ENCODE data around the gene NCOA7. TPM values are rescaled to one million over a fixed set of nuclear protein-coding genes. Genes with fewer than 3 reads are reported as not detected.

NCOA7 gene
- total RNA-seq, 2 donors from 2014 or later, result 11.4 to 15.2 TPM

DNA sequence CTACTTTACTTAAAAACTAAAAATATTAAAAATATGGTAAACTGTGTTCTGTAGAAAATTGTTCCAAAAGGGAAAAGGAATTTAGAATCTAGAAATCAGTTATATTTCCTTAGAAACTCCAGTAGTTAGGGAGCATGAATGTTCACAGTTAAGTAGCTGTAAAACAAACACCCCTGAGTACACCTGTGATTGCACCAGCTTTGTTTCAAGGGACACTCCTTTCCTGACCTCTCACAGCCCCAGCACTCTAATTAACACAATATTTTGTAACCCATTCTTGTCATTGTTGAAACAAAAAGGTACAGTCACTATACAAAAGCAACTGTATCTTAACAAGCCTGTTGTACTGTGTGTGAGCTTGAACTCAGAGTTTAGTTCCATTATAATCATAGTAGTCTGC is 72.3 kb downstream of the NCOA7 start:
- Histone ChIP-seq H3K27me3 (ENCODE audit: control insufficient read depth, insufficient read depth, low read length, poor library complexity, severe bottlenecking) (no peaks in the 10 kb centered on the region), H3K36me3 (ENCODE audit: control insufficient read depth, insufficient read depth, low read length) (no peaks in the 10 kb centered on the region), H3K27ac (ENCODE audit: low read depth, low read length) (no peak overlapping the region), H3K9ac (ENCODE audit: extremely low read depth, low read length, poor library complexity, severe bottlenecking) (no peak overlapping the region), H3K4me1 (ENCODE audit: control insufficient read depth, insufficient read depth, low read length) (no peaks in the 10 kb centered on the region), H3K9me3 (ENCODE audit: control insufficient read depth, low read length) (no peaks in the 10 kb centered on the region), H3K4me3 (ENCODE audit: low read length) (no peak overlapping the region)
- Mint-ChIP-seq H3K27ac (no peak overlapping the region), H3K27me3 (ENCODE audit: insufficient read depth) (no peaks in the 10 kb centered on the region), H3K36me3 (ENCODE audit: low read depth) (no peaks in the 10 kb centered on the region), H3K9me3 (no peaks in the 10 kb centered on the region), H3K4me3 (no peak overlapping the region), H3K4me1 (peaks cover 7% of the 10 kb centered on the region)
- TF ChIP-seq, protein P1, sequence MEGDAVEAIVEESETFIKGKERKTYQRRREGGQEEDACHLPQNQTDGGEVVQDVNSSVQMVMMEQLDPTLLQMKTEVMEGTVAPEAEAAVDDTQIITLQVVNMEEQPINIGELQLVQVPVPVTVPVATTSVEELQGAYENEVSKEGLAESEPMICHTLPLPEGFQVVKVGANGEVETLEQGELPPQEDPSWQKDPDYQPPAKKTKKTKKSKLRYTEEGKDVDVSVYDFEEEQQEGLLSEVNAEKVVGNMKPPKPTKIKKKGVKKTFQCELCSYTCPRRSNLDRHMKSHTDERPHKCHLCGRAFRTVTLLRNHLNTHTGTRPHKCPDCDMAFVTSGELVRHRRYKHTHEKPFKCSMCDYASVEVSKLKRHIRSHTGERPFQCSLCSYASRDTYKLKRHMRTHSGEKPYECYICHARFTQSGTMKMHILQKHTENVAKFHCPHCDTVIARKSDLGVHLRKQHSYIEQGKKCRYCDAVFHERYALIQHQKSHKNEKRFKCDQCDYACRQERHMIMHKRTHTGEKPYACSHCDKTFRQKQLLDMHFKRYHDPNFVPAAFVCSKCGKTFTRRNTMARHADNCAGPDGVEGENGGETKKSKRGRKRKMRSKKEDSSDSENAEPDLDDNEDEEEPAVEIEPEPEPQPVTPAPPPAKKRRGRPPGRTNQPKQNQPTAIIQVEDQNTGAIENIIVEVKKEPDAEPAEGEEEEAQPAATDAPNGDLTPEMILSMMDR (conservative IDR thresholded peaks at IDR 0.05), result no peak
- DNase-seq, result no peak

DNA sequence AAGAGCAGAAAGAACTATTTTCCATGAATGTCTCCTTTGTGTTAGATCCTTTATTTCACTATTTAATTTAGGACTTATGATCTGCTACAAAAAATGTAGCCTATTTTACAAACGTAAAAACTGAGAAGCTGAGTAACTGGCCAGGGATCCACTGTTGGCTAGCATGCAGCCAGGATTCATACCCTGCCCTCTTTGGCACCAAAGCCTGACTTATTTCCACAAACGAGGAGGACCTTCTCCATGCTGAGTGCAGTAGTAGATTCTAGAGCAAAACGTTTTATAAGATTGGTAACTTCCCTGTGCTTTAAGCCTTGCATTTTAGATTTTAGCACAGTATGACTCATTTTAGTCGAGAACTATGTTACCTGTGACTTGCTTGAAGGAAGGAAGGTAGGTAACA is 74.3 kb downstream of the NCOA7 start:
- no peak for DNase-seq
- Mint-ChIP-seq H3K4me3 (no peak overlapping the region), H3K9me3 (no peaks in the 10 kb centered on the region), H3K27me3 (ENCODE audit: insufficient read depth) (no peaks in the 10 kb centered on the region), H3K4me1 (peaks cover 7% of the 10 kb centered on the region), H3K27ac (no peak overlapping the region), H3K36me3 (ENCODE audit: low read depth) (no peaks in the 10 kb centered on the region)
- Histone ChIP-seq H3K4me1 (ENCODE audit: control insufficient read depth, insufficient read depth, low read length) (no peaks in the 10 kb centered on the region), H3K9ac (ENCODE audit: extremely low read depth, low read length, poor library complexity, severe bottlenecking) (no peak overlapping the region), H3K27me3 (ENCODE audit: control insufficient read depth, insufficient read depth, low read length, poor library complexity, severe bottlenecking) (no peaks in the 10 kb centered on the region), H3K4me3 (ENCODE audit: low read length) (no peak overlapping the region), H3K9me3 (ENCODE audit: control insufficient read depth, low read length) (no peaks in the 10 kb centered on the region), H3K36me3 (ENCODE audit: control insufficient read depth, insufficient read depth, low read length) (no peaks in the 10 kb centered on the region), H3K27ac (ENCODE audit: low read depth, low read length) (no peak overlapping the region)
- TF ChIP-seq, protein P1 (conservative IDR thresholded peaks at IDR 0.05), result no peak
- 90 to 100% methylated on average over 1 to 4 of the region's 4 CpGs for WGBS, 2 experiments (ENCODE audit: insufficient coverage in 1 of 2, insufficient read length in 1 of 2)

DNA sequence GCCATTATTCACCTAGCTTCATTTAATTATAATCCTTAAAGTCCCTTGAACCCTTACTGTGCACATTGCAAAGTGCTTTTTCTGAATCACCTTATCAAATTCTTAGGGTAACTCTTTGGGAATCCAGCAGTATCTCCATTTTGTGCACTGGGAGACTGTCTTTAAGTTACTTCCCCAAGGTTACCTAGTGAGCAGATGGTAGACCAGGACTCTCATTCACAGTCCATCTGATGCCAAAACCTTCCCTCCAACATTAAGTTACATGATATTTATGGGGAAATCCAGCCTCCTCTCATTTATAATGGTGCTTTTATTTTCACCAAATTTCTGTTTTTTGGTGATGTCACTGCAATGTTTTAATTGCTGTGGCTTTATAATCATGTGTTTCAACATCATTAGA is 75.7 kb downstream of the NCOA7 start:
- H3K27ac ChIP-seq (ENCODE audit: low read depth, low read length), result no peak overlapping the region
- no peak overlapping the region for H3K9ac ChIP-seq (ENCODE audit: extremely low read depth, low read length, poor library complexity, severe bottlenecking)
- H3K4me1 ChIP-seq (ENCODE audit: control insufficient read depth, insufficient read depth, low read length), result no peaks in the 10 kb centered on the region
- H3K4me1 Mint-ChIP-seq, result peaks cover 7% of the 10 kb centered on the region
- H3K27me3 Mint-ChIP-seq (ENCODE audit: insufficient read depth), result no peaks in the 10 kb centered on the region
- no peaks in the 10 kb centered on the region for H3K36me3 Mint-ChIP-seq (ENCODE audit: low read depth)
- H3K27ac Mint-ChIP-seq, result no peak overlapping the region
- TF ChIP-seq, protein P1 (conservative IDR thresholded peaks at IDR 0.05), result no peak
- no peak for DNase-seq
- no peaks in the 10 kb centered on the region for H3K9me3 Mint-ChIP-seq
- no peaks in the 10 kb centered on the region for H3K9me3 ChIP-seq (ENCODE audit: control insufficient read depth, low read length)
- H3K27me3 ChIP-seq (ENCODE audit: control insufficient read depth, insufficient read depth, low read length, poor library complexity, severe bottlenecking), result no peaks in the 10 kb centered on the region
- H3K4me3 ChIP-seq (ENCODE audit: low read length), result no peak overlapping the region
- H3K36me3 ChIP-seq (ENCODE audit: control insufficient read depth, insufficient read depth, low read length), result no peaks in the 10 kb centered on the region
- no peak overlapping the region for H3K4me3 Mint-ChIP-seq
